ENCODE measurements around the gene ZRANB3. TPM values are rescaled to one million over a fixed set of nuclear protein-coding genes. Genes with fewer than 3 reads are reported as not detected.

Gene ZRANB3
- total RNA-seq, 1 experiment from 2014 or later, result 12.0 TPM

GRCh38 chr2:135457279-135457678 is 73.7 kb downstream of the ZRANB3 start:
- intact Hi-C loops (cut with micrococcal nuclease), result no loop called here
- no TSS peak for BruUV-seq (replicated peaks)
- RAD21 ChIA-PET (ENCODE audit: low non-redundant PET in 1 of 2, low total read pairs in 2 of 2, uncharacterized antibody in 2 of 2, unreplicated experiment in 2 of 2), result no interaction called here
- Histone ChIP-seq H3K27me3 (ENCODE audit: insufficient read depth, low read length) (no peaks in the 10 kb centered on the region), H2AFZ (ENCODE audit: low read depth, low read length, poor library complexity, severe bottlenecking) (no peak overlapping the region), H3K4me3 (replicated peaks in 1 of 2; ENCODE audit: low read depth in 1 of 2, low read length in 2 of 2) (no peak overlapping the region), H4K20me1 (ENCODE audit: insufficient read depth) (no peaks in the 10 kb centered on the region), H3K79me2 (ENCODE audit: insufficient read depth, low read length) (no peaks in the 10 kb centered on the region), H3K4me1 (ENCODE audit: control insufficient read depth in 1 of 2, insufficient read depth in 2 of 2, low read length in 2 of 2) (no peaks in the 10 kb centered on the region), H3K9me2 (ENCODE audit: insufficient read depth) (no peaks in the 10 kb centered on the region), H3K9ac (ENCODE audit: low read length) (no peak overlapping the region), H3K27ac (ENCODE audit: low read depth, low read length) (no peak overlapping the region), H3K9me3 (ENCODE audit: control insufficient read depth in 1 of 2, insufficient read depth in 1 of 2, low read depth in 1 of 2, low read length in 2 of 2) (no peaks in the 10 kb centered on the region; a peak in 2 of 4 replicates), H3K36me3 (ENCODE audit: control insufficient read depth in 1 of 2, insufficient read depth in 2 of 2, low read length in 2 of 2) (no peaks in the 10 kb centered on the region), H3K4me2 (ENCODE audit: low read length) (no peak overlapping the region)
- CTCF ChIA-PET, result no interaction called here
- ATAC-seq (no peak), DNase-seq (ENCODE audit: low read depth, low spot score) (no peak)
- POLR2A ChIA-PET, result no interaction called here
- TF ChIP-seq CTCF (IDR thresholded peaks at IDR 0.05 in 2 of 3, conservative IDR thresholded peaks at IDR 0.05 in 1 of 3; ENCODE audit: borderline replicate concordance in 1 of 3, insufficient read depth in 1 of 3, low read depth in 2 of 3, low read length in 2 of 3), result no peak
- no peak for TF ChIP-seq POLR2AphosphoS5 (IDR thresholded peaks at IDR 0.05; ENCODE audit: low read depth, low read length)
- TF ChIP-seq TCF7L2 (IDR thresholded peaks at IDR 0.05; ENCODE audit: borderline replicate concordance, extremely low read depth, insufficient read depth, insufficient read length), result no peak
- TF ChIP-seq ATF3 (IDR thresholded peaks at IDR 0.05), result no peak
- no peak for TF ChIP-seq ZFX (IDR thresholded peaks at IDR 0.05)
- TF ChIP-seq MAX (IDR thresholded peaks at IDR 0.05), result no peak
- no peak for TF ChIP-seq EGR1 (IDR thresholded peaks at IDR 0.05; ENCODE audit: low read depth)
- no peak for TF ChIP-seq REST (IDR thresholded peaks at IDR 0.05; ENCODE audit: low read depth)
- TF ChIP-seq ZBTB33 (IDR thresholded peaks at IDR 0.05; ENCODE audit: extremely low read depth, insufficient replicate concordance, low read length), result no peak
- no peak for TF ChIP-seq ZNF274 (IDR thresholded peaks at IDR 0.05; ENCODE audit: low read depth, low read length)
- no peak for TF ChIP-seq RAD21 (IDR thresholded peaks at IDR 0.05; ENCODE audit: low read depth)
- no peak for TF ChIP-seq FOSL1 (IDR thresholded peaks at IDR 0.05; ENCODE audit: low read depth)
- TF ChIP-seq ELF1 (IDR thresholded peaks at IDR 0.05; ENCODE audit: borderline replicate concordance, low read depth), result no peak
- no peak for TF ChIP-seq YY1 (IDR thresholded peaks at IDR 0.05; ENCODE audit: extremely low read depth, insufficient replicate concordance, low read depth, low read length)
- TF ChIP-seq EZH2phosphoT487 (IDR thresholded peaks at IDR 0.05; ENCODE audit: borderline replicate concordance), result no peak
- no peak for TF ChIP-seq POLR2A (IDR thresholded peaks at IDR 0.05; ENCODE audit: borderline replicate concordance, extremely low read depth, insufficient read depth, insufficient read length)
- no peak for TF ChIP-seq JUND (IDR thresholded peaks at IDR 0.05)

All from HCT116 (cell line).